DMS153 (cell line): ENCODE data around the gene SASH1.

Source experiments
- DNase-seq: peaks from one replicate; lab custom pipeline; 2025; lab: John Stamatoyannopoulos, UW

Gene SASH1

GRCh38 chr6:148342350-148343046 is at the start of gene SASH1:
Gene SASH1 (plus strand): TSS chr6:148342838. CDS start chr6:148343068, 230 bp downstream.
- peak; percentile 62 for DNase-seq

GRCh38 chr6:148293181-148293995 is 49.2 kb upstream of the SASH1 start:
- DNase-seq, result no peak

GRCh38 chr6:148294059-148294458 is 48.6 kb upstream of the SASH1 start:
- DNase-seq, result no peak

- no peak for DNase-seq
Observed at GRCh38 chr6:148295261-148295887, 47.3 kb upstream of the SASH1 start.

GRCh38 chr6:148296771-148297170 is 45.9 kb upstream of the SASH1 start:
- no peak for DNase-seq

GRCh38 chr6:148298683-148299082 is 44.0 kb upstream of the SASH1 start:
- no peak for DNase-seq

- no peak for DNase-seq
Observed at GRCh38 chr6:148303616-148304015, 39.0 kb upstream of the SASH1 start.

- DNase-seq, result no peak
Observed at GRCh38 chr6:148304976-148305375, 37.7 kb upstream of the SASH1 start.

- DNase-seq, result no peak
Observed at GRCh38 chr6:148306286-148306685, 36.4 kb upstream of the SASH1 start.

- DNase-seq, result no peak
Observed at GRCh38 chr6:148307405-148307804, 35.2 kb upstream of the SASH1 start.

GRCh38 chr6:148309301-148309700 is 33.3 kb upstream of the SASH1 start:
- no peak for DNase-seq

GRCh38 chr6:148311966-148312669 is 30.5 kb upstream of the SASH1 start:
- DNase-seq, result no peak

GRCh38 chr6:148313488-148313887 is 29.1 kb upstream of the SASH1 start:
- DNase-seq, result no peak

GRCh38 chr6:148316308-148316707 is 26.3 kb upstream of the SASH1 start:
- peak; percentile 33 for DNase-seq

GRCh38 chr6:148317051-148317450 is 25.6 kb upstream of the SASH1 start:
- no peak for DNase-seq

- no peak for DNase-seq
Observed at GRCh38 chr6:148317739-148318138, 24.9 kb upstream of the SASH1 start.

GRCh38 chr6:148322704-148323103 is 19.9 kb upstream of the SASH1 start:
- DNase-seq, result no peak

GRCh38 chr6:148323344-148323743 is 19.3 kb upstream of the SASH1 start:
- DNase-seq, result no peak

- DNase-seq, result no peak
Observed at GRCh38 chr6:148324297-148324985, 18.2 kb upstream of the SASH1 start.

GRCh38 chr6:148325316-148326068 is 17.1 kb upstream of the SASH1 start:
- no peak for DNase-seq
